Esophagus mucosa (tissue), 1 donor: ENCODE measurements around the gene SRBD1. TPM values are rescaled to one million over a fixed set of nuclear protein-coding genes. Genes with fewer than 3 reads are reported as not detected.

Source experiments
- ATAC-seq: fragments of 200-7000 bp; cut with Tn5 transposase; one replicate; pipeline ENCODE4 v1.9.1; 2020
- total RNA-seq: library from RNA; stranded (reverse); gene quantifications from one replicate; pipeline ENCODE4 v1.2.4, GENCODE V29; 2023
- donor health status: DM: yes; HTN: yes; CAD: no.

Gene SRBD1
- total RNA-seq, 1 donor from 2014 or later = 9.2 TPM

DNA sequence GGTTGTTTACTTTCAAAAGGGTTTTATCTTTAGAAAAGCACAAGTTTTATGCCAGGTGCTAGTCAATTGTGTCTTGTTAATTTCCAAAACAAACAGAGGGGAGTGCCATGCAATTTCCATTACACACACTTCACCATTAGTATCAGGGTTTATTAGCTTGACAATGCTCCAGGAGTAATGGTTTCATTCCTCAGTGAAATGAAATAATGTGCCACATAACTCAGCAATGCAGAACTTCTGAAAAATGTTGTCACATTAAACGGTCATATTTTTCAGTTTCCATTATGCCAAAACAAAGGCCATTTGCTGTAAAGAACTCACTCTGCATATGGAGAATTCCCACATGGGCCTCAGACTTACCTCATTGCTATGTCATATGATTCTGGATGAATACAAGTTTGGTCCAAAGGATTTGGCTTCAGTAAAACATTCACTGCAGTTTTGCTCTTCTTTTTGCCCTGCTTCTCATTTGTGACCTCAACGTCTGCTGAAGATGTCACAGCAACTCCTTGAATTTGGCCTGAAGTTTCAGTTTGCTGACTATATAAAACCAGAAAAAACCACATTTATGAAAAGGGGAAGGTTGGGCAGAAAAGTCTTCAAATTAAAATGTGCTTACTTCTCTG is 198.2 kb downstream of the SRBD1 start:
- no peak for ATAC-seq

- no peak for ATAC-seq
Measured at GRCh38 chr2:45409677-45410076, 201.4 kb downstream of the SRBD1 start.

GRCh38 chr2:45406621-45407020 is 204.4 kb downstream of the SRBD1 start:
- no peak for ATAC-seq

GRCh38 chr2:45404807-45405297 is 206.2 kb downstream of the SRBD1 start:
- ATAC-seq = no peak

DNA sequence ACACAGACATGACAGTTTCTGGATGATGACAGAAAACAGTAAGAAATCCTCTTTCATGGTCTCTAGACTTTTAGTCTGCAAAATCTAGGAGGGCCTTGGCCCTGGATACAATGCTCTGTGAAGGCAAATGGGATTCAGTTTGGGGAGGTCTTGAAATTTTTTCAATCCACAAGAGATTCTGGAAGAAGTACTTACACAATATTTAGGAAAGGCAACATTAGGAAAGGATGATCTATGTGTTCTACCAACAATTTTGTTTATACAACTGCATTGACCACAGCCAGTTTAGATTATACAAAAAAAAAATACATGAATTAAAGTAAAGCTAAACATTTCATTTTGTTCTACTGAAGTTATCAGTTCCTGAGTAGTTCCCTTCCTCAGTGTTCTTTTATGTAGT is 208.0 kb downstream of the SRBD1 start:
- no peak for ATAC-seq

DNA sequence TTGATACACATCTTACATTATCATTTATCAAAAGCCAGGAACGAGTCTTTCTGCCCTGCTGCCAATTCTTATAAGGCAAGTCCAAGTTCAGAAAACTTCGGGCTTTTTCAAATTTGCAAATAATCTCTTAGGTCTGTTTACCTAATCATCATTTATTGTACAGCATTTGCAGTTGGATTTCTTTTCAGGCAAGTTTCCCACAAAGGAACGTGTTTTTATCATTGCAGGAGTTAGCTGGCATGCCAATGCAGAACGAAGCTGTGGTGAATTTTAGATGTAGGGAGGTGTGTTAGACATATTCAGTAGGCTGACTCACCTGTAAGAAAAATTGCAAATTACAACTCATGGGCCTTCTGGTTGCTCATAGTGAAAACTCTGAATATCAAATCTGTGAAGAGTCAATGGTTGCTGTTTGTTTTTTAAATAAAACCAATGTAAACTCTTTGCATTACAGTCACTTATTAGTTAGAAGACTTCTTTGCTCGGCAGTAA is 209.6 kb downstream of the SRBD1 start:
- ATAC-seq = no peak

DNA sequence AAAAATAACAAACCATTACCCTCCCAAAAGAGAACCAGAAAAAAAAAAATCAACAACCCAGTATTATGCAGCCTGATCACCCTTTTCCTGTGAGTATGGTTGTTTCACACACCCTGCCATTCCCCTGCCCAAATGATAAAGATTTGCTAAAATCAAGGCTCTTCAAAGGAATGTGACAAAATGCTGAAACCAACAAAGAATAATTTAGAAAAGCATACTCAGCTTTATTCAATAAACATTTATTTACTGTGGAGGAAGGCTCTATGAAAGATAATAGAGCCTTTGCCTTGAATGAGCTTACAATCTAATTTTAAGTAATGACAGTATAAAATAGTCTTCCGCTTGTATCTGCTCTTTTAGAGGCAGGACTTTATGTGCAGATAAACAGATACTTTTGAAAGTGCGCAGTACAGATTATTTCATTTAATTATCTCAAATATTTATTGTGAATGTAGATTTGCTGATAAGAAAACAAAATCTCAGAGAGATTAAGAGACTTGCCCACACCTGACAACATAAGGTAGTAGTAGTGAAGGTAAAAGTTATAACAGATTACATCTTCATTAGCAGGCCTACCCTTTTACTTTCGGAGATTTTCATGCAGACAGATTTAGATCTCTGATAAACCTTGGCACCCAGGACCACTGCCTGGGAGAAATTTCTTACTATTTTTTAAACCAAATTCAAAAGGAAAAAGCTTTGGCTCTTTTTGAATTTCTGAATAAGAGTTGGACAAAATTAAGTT is 211.9 kb downstream of the SRBD1 start:
- ATAC-seq = no peak

DNA sequence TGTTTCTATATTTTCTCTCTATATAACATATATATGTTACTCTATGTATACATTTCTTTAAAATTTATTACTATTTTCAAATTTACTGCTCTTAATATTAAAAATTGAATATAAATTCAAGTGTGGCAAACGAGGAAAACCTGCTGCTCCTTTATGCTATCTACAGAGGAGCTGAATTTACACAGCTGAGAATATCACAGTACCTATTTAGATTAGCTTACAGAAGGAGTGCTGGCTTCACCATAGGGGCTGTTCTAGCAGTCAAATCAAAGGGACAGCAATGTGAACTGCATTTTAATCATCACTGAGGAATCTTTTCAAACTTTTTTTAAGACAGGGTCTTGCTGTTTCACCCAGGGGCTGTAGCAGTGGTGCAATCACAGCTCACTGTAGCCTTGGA is 213.8 kb downstream of the SRBD1 start:
- ATAC-seq = no peak

DNA sequence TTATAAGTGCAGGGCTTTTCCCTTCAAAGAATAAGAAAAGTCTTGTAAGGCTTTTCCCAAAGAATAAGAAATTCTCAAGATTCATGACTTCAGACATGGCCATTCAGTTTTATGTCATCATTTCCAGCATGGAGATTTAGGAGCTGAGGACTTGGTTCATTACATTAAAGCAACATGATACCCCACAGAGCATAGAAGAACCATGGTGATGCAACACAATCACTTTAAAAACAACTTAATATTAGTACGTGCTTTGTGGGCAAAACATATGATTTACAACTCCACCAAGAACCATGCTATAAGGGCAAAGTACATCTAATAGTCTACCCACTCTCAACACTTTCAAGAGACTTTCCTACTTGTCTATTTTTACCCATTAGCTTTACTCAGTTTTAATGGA is 214.4 kb downstream of the SRBD1 start:
- no peak for ATAC-seq

DNA sequence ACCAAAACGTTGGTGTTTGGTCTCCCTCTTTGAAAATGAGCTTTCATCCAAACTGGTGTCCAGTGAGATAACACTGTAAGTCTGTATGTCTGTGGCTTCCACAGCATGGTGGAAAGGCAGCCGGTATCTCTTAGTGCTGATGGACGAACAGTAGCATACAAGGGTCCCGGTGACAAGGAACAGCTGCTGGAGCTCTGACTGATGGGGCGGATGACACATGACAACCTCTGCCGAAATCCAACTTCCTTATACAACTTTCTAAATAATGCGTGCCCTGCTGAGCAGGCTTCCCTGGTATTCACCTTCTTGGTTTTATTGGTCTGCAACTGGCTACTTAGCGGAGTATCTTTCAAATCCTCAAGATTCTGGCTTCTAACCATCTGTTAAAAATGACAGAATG is 216.2 kb downstream of the SRBD1 start:
- no peak for ATAC-seq

DNA sequence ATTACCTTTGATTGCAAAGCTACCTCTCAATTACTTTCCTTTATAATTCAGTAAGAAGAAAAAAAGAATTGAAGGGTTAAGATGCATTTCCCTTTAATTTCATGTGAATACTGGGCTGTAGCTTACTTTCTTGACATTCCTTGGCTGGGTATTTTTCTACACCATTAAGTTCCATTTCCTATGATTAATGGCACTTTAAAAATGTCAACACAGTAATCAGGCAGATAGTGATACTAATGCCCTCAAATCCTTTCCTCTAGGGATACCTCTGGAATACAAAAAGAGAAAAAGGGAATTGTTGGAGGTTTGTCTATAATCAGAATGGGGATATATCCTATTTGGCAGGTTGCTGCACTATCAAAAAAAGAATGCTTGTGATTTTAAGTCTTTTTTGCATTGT is 216.9 kb downstream of the SRBD1 start:
- no peak for ATAC-seq

DNA sequence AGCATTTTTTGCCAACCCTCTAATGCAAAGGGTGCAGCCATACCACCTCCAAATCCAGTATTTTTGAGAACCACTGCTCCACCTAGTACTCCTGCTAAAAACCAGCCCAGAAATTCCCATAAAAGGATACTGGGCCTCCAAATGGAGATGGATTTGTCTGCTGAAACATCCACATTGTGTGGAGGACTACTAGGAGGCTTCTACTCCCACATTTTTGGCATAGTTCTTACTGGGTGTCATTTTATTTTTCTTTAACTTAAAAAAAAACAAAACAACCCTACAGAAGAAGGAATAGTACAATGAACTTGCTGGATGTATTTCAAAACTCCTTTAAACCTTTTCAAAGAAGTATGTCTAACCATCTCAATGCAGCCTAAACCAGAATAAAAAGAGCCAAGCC is 219.2 kb downstream of the SRBD1 start:
- no peak for ATAC-seq

- no peak for ATAC-seq
Measured at GRCh38 chr2:45390861-45391260, 220.2 kb downstream of the SRBD1 start.

DNA sequence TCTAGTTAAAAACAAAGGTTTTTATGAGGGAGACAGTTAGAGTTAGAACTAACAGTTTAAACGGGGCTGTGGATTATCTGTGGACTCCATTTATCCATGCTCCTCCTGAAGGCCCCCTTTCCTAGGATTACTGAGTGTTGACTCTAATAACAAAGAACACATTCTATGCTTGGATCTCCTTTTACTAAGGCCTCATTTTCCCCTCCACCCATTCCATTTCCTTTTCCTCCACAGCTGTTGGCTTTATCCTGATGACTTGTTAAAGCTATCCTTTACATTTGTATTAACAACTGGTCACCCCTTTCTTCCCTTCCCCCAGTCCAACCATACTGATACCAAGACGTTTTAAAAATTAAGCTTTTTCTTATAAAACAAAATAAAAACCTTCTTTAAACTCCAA is 220.6 kb downstream of the SRBD1 start:
- ATAC-seq = no peak

DNA sequence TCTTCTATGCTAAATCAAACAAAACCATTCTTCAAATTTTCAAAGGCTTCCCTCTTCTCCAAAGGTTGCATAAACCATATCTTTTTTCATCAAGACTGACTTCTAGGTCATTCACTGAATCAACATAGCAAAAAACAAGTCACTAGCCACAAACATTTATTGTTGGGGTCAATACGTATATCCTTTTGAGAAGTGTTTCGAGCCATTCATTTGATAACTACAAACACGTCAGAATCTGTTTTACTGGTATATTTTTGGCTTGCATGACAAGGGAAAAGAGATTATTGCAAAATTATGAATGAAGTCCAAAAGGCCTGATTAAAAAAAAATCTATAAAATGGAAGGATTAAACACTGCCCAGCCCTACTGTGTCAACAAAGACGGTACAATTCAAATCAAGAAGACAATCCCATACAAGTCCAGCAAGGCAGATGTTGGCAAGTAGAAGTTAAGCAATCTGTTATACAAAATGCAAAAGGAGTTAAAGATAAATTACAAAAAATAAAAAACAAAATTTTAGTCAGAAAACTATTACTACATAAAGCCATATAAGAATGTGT is 222.4 kb downstream of the SRBD1 start:
- ATAC-seq = peak; percentile 62

GRCh38 chr2:45382744-45383143 is 228.3 kb downstream of the SRBD1 start:
- ATAC-seq = no peak

DNA sequence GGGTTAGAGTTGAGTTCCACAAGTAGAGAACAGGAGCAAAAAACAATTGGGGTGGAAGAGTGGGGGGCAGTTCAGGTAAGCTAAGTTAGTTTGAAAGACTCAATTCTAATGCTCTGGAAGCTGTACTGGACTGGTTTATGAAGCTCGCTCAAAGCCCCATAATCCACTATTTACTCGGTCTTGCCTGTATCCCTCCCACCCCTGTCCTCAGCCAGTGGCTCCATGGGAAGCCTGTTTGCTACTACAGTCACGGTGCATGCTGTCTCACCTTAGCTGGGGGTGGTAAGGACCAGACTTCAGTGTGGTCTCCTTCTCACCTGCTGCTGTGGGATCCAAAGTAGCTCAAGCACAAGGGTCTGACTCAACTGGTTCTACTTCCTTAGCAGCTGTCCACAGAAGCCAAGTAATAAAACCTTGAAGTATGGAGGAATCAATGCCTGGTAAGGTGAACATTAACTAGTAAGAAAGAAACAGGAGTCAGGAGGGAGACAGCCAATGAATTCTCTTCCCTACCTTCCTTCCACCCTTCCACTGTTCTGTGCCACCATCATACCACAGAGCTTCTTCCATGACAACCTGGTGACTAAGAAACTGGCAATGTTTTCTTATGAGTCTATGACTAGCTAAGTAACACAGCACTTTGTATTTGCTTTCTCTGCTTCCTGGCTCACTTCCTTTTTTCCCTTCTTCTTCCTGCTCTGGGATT is 230.8 kb downstream of the SRBD1 start:
- no peak for ATAC-seq

DNA sequence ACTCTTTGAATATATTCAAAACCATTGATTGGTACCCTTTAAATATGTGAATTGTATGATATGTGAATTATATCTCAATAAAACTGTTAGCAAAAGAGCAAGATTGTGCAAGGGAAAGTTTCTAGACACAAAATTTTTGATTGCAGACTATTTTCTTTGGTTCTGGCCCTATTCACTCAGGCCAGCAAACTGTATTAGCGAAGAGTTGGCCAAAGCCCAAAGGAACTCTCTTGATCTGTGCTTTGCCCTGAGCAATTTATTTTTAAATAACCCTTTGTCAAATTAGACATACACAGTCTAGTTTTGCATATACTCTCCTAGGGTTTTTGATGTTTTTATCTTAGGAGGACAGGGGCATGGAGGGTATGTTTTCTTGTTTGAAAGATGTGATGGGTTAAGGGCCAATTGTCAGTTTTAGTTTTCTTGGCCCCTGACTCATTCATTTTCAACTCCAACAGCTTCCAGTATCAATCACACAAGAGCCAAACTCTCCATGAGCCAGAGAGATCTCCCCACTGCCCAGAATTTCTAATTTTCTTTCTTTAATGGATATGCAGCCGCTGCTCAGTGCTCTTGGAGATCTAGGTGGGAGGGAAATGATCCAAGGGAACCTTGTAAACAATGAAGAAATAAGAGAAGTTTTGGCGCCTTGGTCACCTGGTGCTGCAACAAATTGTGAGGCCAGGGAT is 231.5 kb downstream of the SRBD1 start:
- no peak for ATAC-seq

DNA sequence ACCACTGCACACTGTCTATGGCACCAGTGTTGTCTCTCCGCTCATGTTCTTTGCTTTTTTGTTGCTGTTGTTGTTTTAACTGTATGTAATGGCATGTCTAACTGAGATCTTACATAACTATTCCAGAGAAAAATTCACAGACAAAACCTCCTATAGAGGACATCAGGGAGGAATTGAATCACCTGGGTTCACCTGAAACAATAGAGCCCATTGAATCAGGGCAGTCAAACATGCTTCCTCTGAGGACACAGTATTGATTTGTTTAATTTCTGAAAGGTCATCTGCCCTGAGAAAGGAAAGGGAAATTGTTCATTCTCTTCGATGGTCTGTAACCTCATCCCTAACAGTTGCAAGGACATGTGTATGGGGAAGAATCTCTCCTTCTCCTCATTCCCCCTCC is 237.5 kb downstream of the SRBD1 start:
- no peak for ATAC-seq

DNA sequence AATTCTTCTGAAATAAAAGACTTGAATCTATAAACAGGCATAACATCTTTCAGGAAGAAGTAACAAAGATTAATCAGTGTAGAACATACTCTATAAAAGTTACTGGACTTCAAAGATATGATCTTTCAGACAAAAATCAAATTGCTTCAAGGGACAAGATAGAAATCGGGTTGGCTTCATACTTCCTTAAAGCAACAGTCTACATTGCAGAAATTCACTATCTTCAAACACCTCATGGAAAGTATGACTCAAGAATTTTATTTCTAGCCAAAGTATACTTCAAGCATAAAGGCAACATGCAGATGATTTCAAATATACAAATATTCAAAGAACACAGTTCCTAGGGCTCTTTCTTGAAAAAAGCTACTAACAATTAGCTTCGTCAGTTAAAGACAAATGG is 240.7 kb downstream of the SRBD1 start:
- ATAC-seq = no peak

GRCh38 chr2:45368792-45369191 is 242.3 kb downstream of the SRBD1 start:
- no peak for ATAC-seq

DNA sequence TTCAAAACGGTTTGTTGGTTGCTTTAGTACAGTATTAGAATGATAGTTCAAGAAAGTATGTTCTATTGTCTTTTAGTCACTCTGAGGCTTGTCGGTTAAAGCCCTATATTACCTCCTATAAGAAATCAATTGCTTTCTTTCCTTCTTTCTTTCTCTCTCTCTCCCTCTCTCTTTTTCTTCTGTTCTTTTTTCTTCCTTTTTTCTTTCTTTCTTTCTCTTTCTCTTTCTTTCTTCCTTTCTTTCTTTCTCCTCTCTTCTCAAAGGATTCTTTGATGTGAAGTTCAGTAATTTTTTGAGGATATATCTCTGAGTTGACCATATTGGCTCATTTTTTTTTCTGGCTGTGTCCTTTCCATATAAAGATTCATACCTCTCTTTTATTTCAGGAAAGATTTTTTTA is 249.4 kb downstream of the SRBD1 start:
- ATAC-seq = no peak

DNA sequence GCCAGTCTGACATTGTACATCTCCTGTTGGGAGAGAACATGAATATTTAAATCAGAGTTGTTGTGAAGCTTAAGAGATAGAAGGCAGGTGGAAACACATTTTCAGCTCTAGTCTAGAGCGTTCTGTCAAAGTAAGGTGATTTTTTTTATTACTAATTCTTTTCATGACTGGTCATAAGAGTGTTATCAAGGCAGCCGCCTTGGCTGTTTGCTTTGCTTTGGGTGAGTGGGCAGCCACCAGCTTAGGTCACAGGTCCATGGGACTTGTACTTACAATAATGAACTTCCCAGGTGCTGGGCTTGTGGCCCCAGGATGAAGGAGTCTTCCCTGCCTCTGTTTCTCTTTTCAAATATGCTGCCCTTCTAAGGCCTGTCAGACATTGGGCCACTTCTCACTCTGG is 256.3 kb downstream of the SRBD1 start:
- no peak for ATAC-seq
